HEK293 (cell line): ENCODE measurements around the gene ADD1.

Source experiments
- CTCF ChIA-PET: fragments of 350-600 bp; formaldehyde crosslinking; extraction: SDS; loops from one replicate; lab custom pipeline; 2021; ENCODE audit warnings: antibody characterized with exemption; lab: Yijun Ruan, JAX
- POLR2A ChIA-PET: fragments of 300-600 bp; formaldehyde crosslinking; extraction: SDS; loops from one replicate; lab custom pipeline; 2020; ENCODE audit warnings: antibody characterized with exemption, inconsistent platforms; lab: Yijun Ruan, JAX
- H3K27ac ChIP-seq: fragments of 200-500 bp; sonication (Bioruptor generic); 2 replicates; pipeline ENCODE4 v1.5.1; 2014; ENCODE audit warnings: low read depth, low read length, control low read depth, inconsistent platforms; ENCODE audit errors: extremely low read depth
- H3K36me3 ChIP-seq, 2 experiments: fragments of 200-500 bp in 1 of 2; sonication (Bioruptor generic) in 1 of 2; 1 replicate in 1 of 2; 2 replicates in 1 of 2; pipeline ENCODE4 v1.5.1; 2014 to 2017; ENCODE audit warnings: inconsistent platforms in 2 of 2, low read length in 2 of 2; ENCODE audit not compliant: control insufficient read depth in 2 of 2, insufficient read depth in 1 of 2
- H3K4me1 ChIP-seq: fragments of 200-500 bp; sonication (Bioruptor generic); 2 replicates; pipeline ENCODE4 v1.5.1; 2014; ENCODE audit warnings: mild to moderate bottlenecking, low read length, inconsistent platforms; ENCODE audit not compliant: control insufficient read depth, insufficient read depth
- H3K4me3 ChIP-seq: 2 replicates; pipeline ENCODE4 v1.5.1; 2011; ENCODE audit warnings: low read depth, mild to moderate bottlenecking, control low read depth, low read length, moderate library complexity
- H3K9me3 ChIP-seq: fragments of 200-500 bp; sonication (Bioruptor generic); 2 replicates; pipeline ENCODE4 v1.5.1; 2014; ENCODE audit warnings: low read depth, low read length, inconsistent platforms; ENCODE audit not compliant: control insufficient read depth, insufficient read depth
- BCL11A ChIP-seq: fragments of 450-650 bp; formaldehyde crosslinking; IDR thresholded peaks from 2 replicates; pipeline ENCODE4 v1.5.1; 2016; ENCODE audit warnings: low read depth, missing biosample characterization, missing genetic modification characterization
- GLI4 ChIP-seq: fragments of 450-650 bp; formaldehyde crosslinking; IDR thresholded peaks from 2 replicates; pipeline ENCODE4 v1.5.1; 2016; ENCODE audit warnings: missing biosample characterization, missing genetic modification characterization
- PRDM1 ChIP-seq: fragments of 450-650 bp; formaldehyde crosslinking; IDR thresholded peaks from 2 replicates; pipeline ENCODE4; 2016; ENCODE audit warnings: missing biosample characterization, missing genetic modification characterization
- TCF7L2 ChIP-seq: IDR thresholded peaks from 2 replicates; pipeline ENCODE4 v1.6.1; 2011; ENCODE audit warnings: low read depth, mild to moderate bottlenecking, inconsistent platforms, low read length, moderate library complexity, borderline replicate concordance
- ZBTB7A ChIP-seq: fragments of 450-650 bp; formaldehyde crosslinking; IDR thresholded peaks from 2 replicates; pipeline ENCODE4 v1.5.1; 2016; ENCODE audit warnings: low read depth, missing biosample characterization, missing genetic modification characterization
- ZNF19 ChIP-seq: fragments of 450-650 bp; formaldehyde crosslinking; IDR thresholded peaks from 2 replicates; pipeline ENCODE4; 2016; ENCODE audit warnings: missing biosample characterization, missing genetic modification characterization, low read depth
- ZNF202 ChIP-seq: fragments of 450-650 bp; formaldehyde crosslinking; IDR thresholded peaks from 2 replicates; pipeline ENCODE4 v1.5.1; 2016; ENCODE audit warnings: missing biosample characterization, missing genetic modification characterization, borderline replicate concordance
- ZNF239 ChIP-seq: fragments of 450-650 bp; formaldehyde crosslinking; IDR thresholded peaks from 2 replicates; pipeline ENCODE4 v1.5.1; 2016; ENCODE audit warnings: missing biosample characterization, missing genetic modification characterization
- ZNF248 ChIP-seq: fragments of 450-650 bp; formaldehyde crosslinking; IDR thresholded peaks from 2 replicates; pipeline ENCODE4 v1.5.1; 2017; ENCODE audit warnings: missing biosample characterization, missing genetic modification characterization
- ZNF514 ChIP-seq: fragments of 450-650 bp; formaldehyde crosslinking; IDR thresholded peaks from 2 replicates; pipeline ENCODE4 v1.5.1; 2016; ENCODE audit warnings: missing biosample characterization, missing genetic modification characterization
- ZNF548 ChIP-seq: fragments of 450-650 bp; formaldehyde crosslinking; IDR thresholded peaks from 2 replicates; pipeline ENCODE4 v1.5.1; 2016; ENCODE audit warnings: missing biosample characterization, missing genetic modification characterization
- ZNF600 ChIP-seq: fragments of 450-650 bp; formaldehyde crosslinking; IDR thresholded peaks from 2 replicates; pipeline ENCODE4 v1.5.1; 2016; ENCODE audit warnings: missing biosample characterization, missing genetic modification characterization
- ZNF654 ChIP-seq: fragments of 450-650 bp; formaldehyde crosslinking; IDR thresholded peaks from 2 replicates; pipeline ENCODE4 v1.5.1; 2016; ENCODE audit warnings: low read depth, missing biosample characterization, missing genetic modification characterization
- ZNF791 ChIP-seq: fragments of 450-650 bp; formaldehyde crosslinking; IDR thresholded peaks from 2 replicates; pipeline ENCODE4 v1.5.1; 2016; ENCODE audit warnings: missing biosample characterization, missing genetic modification characterization
- TF ChIP-seq, protein P1 (sequence below): fragments of 450-650 bp; formaldehyde crosslinking; IDR thresholded peaks from 2 replicates; pipeline ENCODE4 v1.5.1; 2017; ENCODE audit warnings: missing biosample characterization, missing genetic modification characterization
- TF ChIP-seq, protein P2 (sequence below): fragments of 450-650 bp; formaldehyde crosslinking; IDR thresholded peaks from 2 replicates; pipeline ENCODE4 v1.5.1; 2017; ENCODE audit warnings: missing biosample characterization, missing genetic modification characterization
- TF ChIP-seq, protein P3 (sequence below): fragments of 450-650 bp; formaldehyde crosslinking; IDR thresholded peaks from 2 replicates; pipeline ENCODE4 v1.5.1; 2016; ENCODE audit warnings: missing biosample characterization, missing genetic modification characterization, borderline replicate concordance
- TF ChIP-seq, protein P4 (sequence below): fragments of 450-650 bp; IDR thresholded peaks from 2 replicates; pipeline ENCODE4 v1.5.1; 2018; ENCODE audit warnings: missing biosample characterization, mild to moderate bottlenecking, missing genetic modification characterization
- TF ChIP-seq, protein P5 (sequence below): fragments of 450-650 bp; formaldehyde crosslinking; IDR thresholded peaks from 2 replicates; pipeline ENCODE4 v1.5.1; 2016; ENCODE audit warnings: missing biosample characterization, missing genetic modification characterization, low read depth

Gene ADD1

DNA sequence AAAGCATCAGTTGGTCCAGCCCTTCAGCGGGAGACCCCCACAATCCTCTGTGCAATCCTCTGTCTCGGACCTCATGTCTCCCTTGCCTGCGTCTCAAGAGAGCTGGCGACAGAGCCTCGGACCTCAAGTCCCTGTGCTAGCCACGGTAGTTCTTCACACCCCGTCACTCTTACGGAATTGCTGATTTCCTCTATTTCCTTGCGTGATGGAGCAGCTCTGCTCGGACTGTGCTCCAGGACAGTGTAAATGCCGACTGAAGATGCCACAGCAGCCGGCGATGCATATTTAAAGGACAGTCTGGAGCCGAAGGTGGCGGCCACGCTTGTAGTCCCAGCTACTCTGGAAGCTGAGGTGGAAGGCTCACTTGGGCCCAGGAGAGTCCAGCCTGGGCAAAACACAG is 121.6 kb downstream of the ADD1 start:
- Histone ChIP-seq H3K36me3 (peaks cover 0 to 14% of the 10 kb centered on the region in 2 experiments; a peak in 1 of 3 replicates), H3K4me3 (no peak overlapping the region), H3K9me3 (no peaks in the 10 kb centered on the region), H3K27ac (no peak overlapping the region), H3K4me1 (no peaks in the 10 kb centered on the region)
- CTCF ChIA-PET = interaction anchor here (0.9 kb wide), 1 partner anchor 13 kb away, joined by 3 read pairs; no protein-coding TSS in a partner anchor
- TF ChIP-seq ZNF248 (tag by site-specific recombination) = no peak
- POLR2A ChIA-PET = interaction anchor here (2.5 kb wide), 1 partner anchor 12 kb away, joined by 15 read pairs; no protein-coding TSS in a partner anchor

DNA sequence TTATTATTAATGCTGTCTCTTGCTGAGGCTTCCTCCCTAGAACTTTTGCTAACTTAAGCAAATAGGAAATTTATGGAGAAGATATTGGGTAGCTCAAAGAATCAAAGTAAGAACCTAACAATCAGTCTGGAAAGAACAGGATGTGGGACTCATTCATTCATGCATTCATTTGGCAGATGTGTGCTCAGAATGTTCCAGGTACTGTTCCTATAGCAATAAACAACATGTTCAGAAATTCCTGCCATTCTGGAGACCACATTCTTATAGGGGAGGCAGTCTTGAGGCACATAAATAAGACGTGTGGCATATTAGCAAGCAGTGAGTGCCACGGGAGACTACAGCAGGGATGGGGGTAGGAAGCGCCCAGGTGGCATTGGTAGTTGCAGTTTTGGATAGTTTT is 124.7 kb downstream of the ADD1 start:
- ChIA-PET CTCF (interaction anchor here (2.0 kb wide), 1 partner anchor 9 kb away, joined by 13 read pairs; no protein-coding TSS in a partner anchor), POLR2A (no interaction called here)
- Histone ChIP-seq H3K4me3 (no peak overlapping the region), H3K27ac (no peak overlapping the region), H3K9me3 (no peaks in the 10 kb centered on the region), H3K4me1 (no peaks in the 10 kb centered on the region), H3K36me3 (peaks cover 0 to 7% of the 10 kb centered on the region in 2 experiments; a peak in 1 of 3 replicates)
- TF ChIP-seq ZNF19 (tag by site-specific recombination) (no peak), ZNF239 (no peak), GLI4 (no peak), ZNF600 (tag by site-specific recombination) (no peak), ZNF514 (tag by site-specific recombination) (no peak), ZNF548 (tag by site-specific recombination) (no peak), BCL11A (no peak), ZNF654 (tag by site-specific recombination) (no peak), TCF7L2 (no peak), PRDM1 (tag by site-specific recombination) (no peak), ZNF791 (tag by site-specific recombination) (no peak), ZBTB7A (no peak), ZNF202 (no peak)
- TF ChIP-seq, protein P1, sequence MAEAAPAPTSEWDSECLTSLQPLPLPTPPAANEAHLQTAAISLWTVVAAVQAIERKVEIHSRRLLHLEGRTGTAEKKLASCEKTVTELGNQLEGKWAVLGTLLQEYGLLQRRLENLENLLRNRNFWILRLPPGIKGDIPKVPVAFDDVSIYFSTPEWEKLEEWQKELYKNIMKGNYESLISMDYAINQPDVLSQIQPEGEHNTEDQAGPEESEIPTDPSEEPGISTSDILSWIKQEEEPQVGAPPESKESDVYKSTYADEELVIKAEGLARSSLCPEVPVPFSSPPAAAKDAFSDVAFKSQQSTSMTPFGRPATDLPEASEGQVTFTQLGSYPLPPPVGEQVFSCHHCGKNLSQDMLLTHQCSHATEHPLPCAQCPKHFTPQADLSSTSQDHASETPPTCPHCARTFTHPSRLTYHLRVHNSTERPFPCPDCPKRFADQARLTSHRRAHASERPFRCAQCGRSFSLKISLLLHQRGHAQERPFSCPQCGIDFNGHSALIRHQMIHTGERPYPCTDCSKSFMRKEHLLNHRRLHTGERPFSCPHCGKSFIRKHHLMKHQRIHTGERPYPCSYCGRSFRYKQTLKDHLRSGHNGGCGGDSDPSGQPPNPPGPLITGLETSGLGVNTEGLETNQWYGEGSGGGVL (tag by site-specific recombination) = no peak
- TF ChIP-seq, protein P2, sequence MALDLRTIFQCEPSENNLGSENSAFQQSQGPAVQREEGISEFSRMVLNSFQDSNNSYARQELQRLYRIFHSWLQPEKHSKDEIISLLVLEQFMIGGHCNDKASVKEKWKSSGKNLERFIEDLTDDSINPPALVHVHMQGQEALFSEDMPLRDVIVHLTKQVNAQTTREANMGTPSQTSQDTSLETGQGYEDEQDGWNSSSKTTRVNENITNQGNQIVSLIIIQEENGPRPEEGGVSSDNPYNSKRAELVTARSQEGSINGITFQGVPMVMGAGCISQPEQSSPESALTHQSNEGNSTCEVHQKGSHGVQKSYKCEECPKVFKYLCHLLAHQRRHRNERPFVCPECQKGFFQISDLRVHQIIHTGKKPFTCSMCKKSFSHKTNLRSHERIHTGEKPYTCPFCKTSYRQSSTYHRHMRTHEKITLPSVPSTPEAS (tag by site-specific recombination) = no peak
- TF ChIP-seq, protein P3, sequence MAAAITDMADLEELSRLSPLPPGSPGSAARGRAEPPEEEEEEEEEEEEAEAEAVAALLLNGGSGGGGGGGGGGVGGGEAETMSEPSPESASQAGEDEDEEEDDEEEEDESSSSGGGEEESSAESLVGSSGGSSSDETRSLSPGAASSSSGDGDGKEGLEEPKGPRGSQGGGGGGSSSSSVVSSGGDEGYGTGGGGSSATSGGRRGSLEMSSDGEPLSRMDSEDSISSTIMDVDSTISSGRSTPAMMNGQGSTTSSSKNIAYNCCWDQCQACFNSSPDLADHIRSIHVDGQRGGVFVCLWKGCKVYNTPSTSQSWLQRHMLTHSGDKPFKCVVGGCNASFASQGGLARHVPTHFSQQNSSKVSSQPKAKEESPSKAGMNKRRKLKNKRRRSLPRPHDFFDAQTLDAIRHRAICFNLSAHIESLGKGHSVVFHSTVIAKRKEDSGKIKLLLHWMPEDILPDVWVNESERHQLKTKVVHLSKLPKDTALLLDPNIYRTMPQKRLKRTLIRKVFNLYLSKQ (tag by site-specific recombination) = no peak
- TF ChIP-seq, protein P4, sequence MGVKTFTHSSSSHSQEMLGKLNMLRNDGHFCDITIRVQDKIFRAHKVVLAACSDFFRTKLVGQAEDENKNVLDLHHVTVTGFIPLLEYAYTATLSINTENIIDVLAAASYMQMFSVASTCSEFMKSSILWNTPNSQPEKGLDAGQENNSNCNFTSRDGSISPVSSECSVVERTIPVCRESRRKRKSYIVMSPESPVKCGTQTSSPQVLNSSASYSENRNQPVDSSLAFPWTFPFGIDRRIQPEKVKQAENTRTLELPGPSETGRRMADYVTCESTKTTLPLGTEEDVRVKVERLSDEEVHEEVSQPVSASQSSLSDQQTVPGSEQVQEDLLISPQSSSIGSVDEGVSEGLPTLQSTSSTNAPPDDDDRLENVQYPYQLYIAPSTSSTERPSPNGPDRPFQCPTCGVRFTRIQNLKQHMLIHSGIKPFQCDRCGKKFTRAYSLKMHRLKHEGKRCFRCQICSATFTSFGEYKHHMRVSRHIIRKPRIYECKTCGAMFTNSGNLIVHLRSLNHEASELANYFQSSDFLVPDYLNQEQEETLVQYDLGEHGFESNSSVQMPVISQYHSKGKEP (tag by site-specific recombination) = no peak
- TF ChIP-seq, protein P5, sequence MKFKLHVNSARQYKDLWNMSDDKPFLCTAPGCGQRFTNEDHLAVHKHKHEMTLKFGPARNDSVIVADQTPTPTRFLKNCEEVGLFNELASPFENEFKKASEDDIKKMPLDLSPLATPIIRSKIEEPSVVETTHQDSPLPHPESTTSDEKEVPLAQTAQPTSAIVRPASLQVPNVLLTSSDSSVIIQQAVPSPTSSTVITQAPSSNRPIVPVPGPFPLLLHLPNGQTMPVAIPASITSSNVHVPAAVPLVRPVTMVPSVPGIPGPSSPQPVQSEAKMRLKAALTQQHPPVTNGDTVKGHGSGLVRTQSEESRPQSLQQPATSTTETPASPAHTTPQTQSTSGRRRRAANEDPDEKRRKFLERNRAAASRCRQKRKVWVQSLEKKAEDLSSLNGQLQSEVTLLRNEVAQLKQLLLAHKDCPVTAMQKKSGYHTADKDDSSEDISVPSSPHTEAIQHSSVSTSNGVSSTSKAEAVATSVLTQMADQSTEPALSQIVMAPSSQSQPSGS (tag by site-specific recombination) = no peak
